ENCODE data around the gene PYCARD. TPM values are rescaled to one million over a fixed set of nuclear protein-coding genes. Genes with fewer than 3 reads are reported as not detected.

The PYCARD gene
- total RNA-seq, 1 experiment from 2014 or later = not detected

GRCh38 chr16:31251435-31251834 is 48.9 kb upstream of the PYCARD start:
- no peak overlapping the region for H3K4me2 ChIP-seq (ENCODE audit: low read length)
- no peak overlapping the region for H3K27ac ChIP-seq (ENCODE audit: low read depth, low read length)
- no peak overlapping the region for H2AFZ ChIP-seq (ENCODE audit: low read depth, low read length, poor library complexity, severe bottlenecking)
- ATAC-seq = no peak
- H3K27me3 ChIP-seq (ENCODE audit: insufficient read depth, low read length) = no peaks in the 10 kb centered on the region
- H4K20me1 ChIP-seq (ENCODE audit: insufficient read depth) = no peaks in the 10 kb centered on the region
- intact Hi-C loops (cut with micrococcal nuclease) = no loop called here
- H3K9me2 ChIP-seq (ENCODE audit: insufficient read depth) = no peaks in the 10 kb centered on the region
- RAD21 ChIA-PET (ENCODE audit: low non-redundant PET in 1 of 2, low total read pairs in 2 of 2, uncharacterized antibody in 2 of 2, unreplicated experiment in 2 of 2) = no interaction called here
- no peaks in the 10 kb centered on the region for H3K36me3 ChIP-seq (ENCODE audit: control insufficient read depth in 1 of 2, insufficient read depth in 2 of 2, low read length in 2 of 2)
- no peak overlapping the region for H3K9ac ChIP-seq (ENCODE audit: low read length)
- H3K79me2 ChIP-seq (ENCODE audit: insufficient read depth, low read length) = no peaks in the 10 kb centered on the region
- no peaks in the 10 kb centered on the region for H3K9me3 ChIP-seq (ENCODE audit: control insufficient read depth in 1 of 2, insufficient read depth in 1 of 2, low read depth in 1 of 2, low read length in 2 of 2)
- POLR2A ChIA-PET = no interaction called here
- CTCF ChIA-PET = no interaction called here
- no peak overlapping the region for H3K4me3 ChIP-seq (replicated peaks in 1 of 2; ENCODE audit: low read depth in 1 of 2, low read length in 2 of 2)
- H3K4me1 ChIP-seq (ENCODE audit: control insufficient read depth in 1 of 2, insufficient read depth in 2 of 2, low read length in 2 of 2) = peaks cover 2 to 9% of the 10 kb centered on the region in 2 experiments; a peak in 3 of 4 replicates
- BruUV-seq (replicated peaks) = no TSS peak
- DNase-seq (ENCODE audit: low read depth, low spot score) = no peak
- no peak for TF ChIP-seq TCF7L2 (IDR thresholded peaks at IDR 0.05; ENCODE audit: borderline replicate concordance, extremely low read depth, insufficient read depth, insufficient read length)
- TF ChIP-seq POLR2A (IDR thresholded peaks at IDR 0.05; ENCODE audit: borderline replicate concordance, extremely low read depth, insufficient read depth, insufficient read length) = no peak
- TF ChIP-seq SIN3A (IDR thresholded peaks at IDR 0.05; ENCODE audit: low read depth) = no peak
- no peak for TF ChIP-seq CBX3 (IDR thresholded peaks at IDR 0.05; ENCODE audit: low read depth)
- TF ChIP-seq, protein P1, sequence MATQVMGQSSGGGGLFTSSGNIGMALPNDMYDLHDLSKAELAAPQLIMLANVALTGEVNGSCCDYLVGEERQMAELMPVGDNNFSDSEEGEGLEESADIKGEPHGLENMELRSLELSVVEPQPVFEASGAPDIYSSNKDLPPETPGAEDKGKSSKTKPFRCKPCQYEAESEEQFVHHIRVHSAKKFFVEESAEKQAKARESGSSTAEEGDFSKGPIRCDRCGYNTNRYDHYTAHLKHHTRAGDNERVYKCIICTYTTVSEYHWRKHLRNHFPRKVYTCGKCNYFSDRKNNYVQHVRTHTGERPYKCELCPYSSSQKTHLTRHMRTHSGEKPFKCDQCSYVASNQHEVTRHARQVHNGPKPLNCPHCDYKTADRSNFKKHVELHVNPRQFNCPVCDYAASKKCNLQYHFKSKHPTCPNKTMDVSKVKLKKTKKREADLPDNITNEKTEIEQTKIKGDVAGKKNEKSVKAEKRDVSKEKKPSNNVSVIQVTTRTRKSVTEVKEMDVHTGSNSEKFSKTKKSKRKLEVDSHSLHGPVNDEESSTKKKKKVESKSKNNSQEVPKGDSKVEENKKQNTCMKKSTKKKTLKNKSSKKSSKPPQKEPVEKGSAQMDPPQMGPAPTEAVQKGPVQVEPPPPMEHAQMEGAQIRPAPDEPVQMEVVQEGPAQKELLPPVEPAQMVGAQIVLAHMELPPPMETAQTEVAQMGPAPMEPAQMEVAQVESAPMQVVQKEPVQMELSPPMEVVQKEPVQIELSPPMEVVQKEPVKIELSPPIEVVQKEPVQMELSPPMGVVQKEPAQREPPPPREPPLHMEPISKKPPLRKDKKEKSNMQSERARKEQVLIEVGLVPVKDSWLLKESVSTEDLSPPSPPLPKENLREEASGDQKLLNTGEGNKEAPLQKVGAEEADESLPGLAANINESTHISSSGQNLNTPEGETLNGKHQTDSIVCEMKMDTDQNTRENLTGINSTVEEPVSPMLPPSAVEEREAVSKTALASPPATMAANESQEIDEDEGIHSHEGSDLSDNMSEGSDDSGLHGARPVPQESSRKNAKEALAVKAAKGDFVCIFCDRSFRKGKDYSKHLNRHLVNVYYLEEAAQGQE (IDR thresholded peaks at IDR 0.05; ENCODE audit: low read depth) = no peak
- TF ChIP-seq POLR2AphosphoS5 (IDR thresholded peaks at IDR 0.05; ENCODE audit: low read depth, low read length) = no peak
- TF ChIP-seq ZFX (IDR thresholded peaks at IDR 0.05) = no peak
- TF ChIP-seq CEBPB (IDR thresholded peaks at IDR 0.05; ENCODE audit: low read depth) = no peak

Measured in HCT116 (cell line).